HL-60 (cell line): ENCODE measurements around the gene COL4A6.

Source experiments
- CTCF ChIP-seq: IDR thresholded peaks from one replicate; pipeline ENCODE4 v1.5.1; 2011; ENCODE audit warnings: low read length, control low read depth, inconsistent platforms; ENCODE audit not compliant: insufficient read depth
- POLR2AphosphoS5 ChIP-seq: IDR thresholded peaks from 2 replicates; pipeline ENCODE4 v1.6.1; 2012; ENCODE audit warnings: low read depth
- REST ChIP-seq: IDR thresholded peaks from 2 replicates; pipeline ENCODE4 v1.6.1; 2012; ENCODE audit warnings: low read depth; ENCODE audit not compliant: insufficient replicate concordance

GRCh38 chrX:108178143-108178498 is 260.1 kb downstream of the COL4A6 start:
- TF ChIP-seq CTCF (no peak), REST (no peak), POLR2AphosphoS5 (no peak)
